ENCODE measurements around the gene TTC9.

Gene TTC9

GRCh38 chr14:70655110-70655826 is 13.6 kb downstream of the TTC9 start:
- no peak overlapping the region for H3K9ac ChIP-seq
- H3K79me2 ChIP-seq (ENCODE audit: insufficient read depth, low read depth) = no peaks in the 10 kb centered on the region
- H4K20me1 ChIP-seq (ENCODE audit: insufficient read depth) = no peaks in the 10 kb centered on the region
- TF ChIP-seq CTCF (conservative IDR thresholded peaks at IDR 0.05; ENCODE audit: low read depth, low read length) = no peak
- no peaks in the 10 kb centered on the region for H3K4me1 ChIP-seq (ENCODE audit: low read depth, poor library complexity, severe bottlenecking)
- no peaks in the 10 kb centered on the region for H3K27me3 ChIP-seq (ENCODE audit: insufficient read depth, low read depth)
- H3K4me2 ChIP-seq = no peak overlapping the region
- H2AFZ ChIP-seq (ENCODE audit: low read depth) = no peak overlapping the region
- no peaks in the 10 kb centered on the region for H3K36me3 ChIP-seq (ENCODE audit: insufficient read depth)
- H3K4me3 ChIP-seq (IDR thresholded peaks at IDR 0.05; ENCODE audit: insufficient read depth, low read depth, low read length) = no peak overlapping the region
- no peak overlapping the region for H3K27ac ChIP-seq

- no peaks in the 10 kb centered on the region for H3K36me3 ChIP-seq (ENCODE audit: insufficient read depth)
- no peak overlapping the region for H3K9ac ChIP-seq
- H3K27ac ChIP-seq = no peak overlapping the region
- no peaks in the 10 kb centered on the region for H3K27me3 ChIP-seq (ENCODE audit: insufficient read depth, low read depth)
- H2AFZ ChIP-seq (ENCODE audit: low read depth) = no peak overlapping the region
- H3K79me2 ChIP-seq (ENCODE audit: insufficient read depth, low read depth) = no peaks in the 10 kb centered on the region
- H4K20me1 ChIP-seq (ENCODE audit: insufficient read depth) = no peaks in the 10 kb centered on the region
- no peak for TF ChIP-seq CTCF (conservative IDR thresholded peaks at IDR 0.05; ENCODE audit: low read depth, low read length)
- H3K4me1 ChIP-seq (ENCODE audit: low read depth, poor library complexity, severe bottlenecking) = no peaks in the 10 kb centered on the region
- no peak overlapping the region for H3K4me2 ChIP-seq
- no peak overlapping the region for H3K4me3 ChIP-seq (IDR thresholded peaks at IDR 0.05; ENCODE audit: insufficient read depth, low read depth, low read length)
These were observed 17.2 kb downstream of the TTC9 start for GRCh38 chr14:70658899-70659298.

- H4K20me1 ChIP-seq (ENCODE audit: insufficient read depth) = no peaks in the 10 kb centered on the region
- H3K27me3 ChIP-seq (ENCODE audit: insufficient read depth, low read depth) = no peaks in the 10 kb centered on the region
- no peaks in the 10 kb centered on the region for H3K36me3 ChIP-seq (ENCODE audit: insufficient read depth)
- no peak overlapping the region for H2AFZ ChIP-seq (ENCODE audit: low read depth)
- H3K4me1 ChIP-seq (ENCODE audit: low read depth, poor library complexity, severe bottlenecking) = peaks cover 16% of the 10 kb centered on the region
- no peaks in the 10 kb centered on the region for H3K79me2 ChIP-seq (ENCODE audit: insufficient read depth, low read depth)
- H3K9ac ChIP-seq = no peak overlapping the region
- H3K4me2 ChIP-seq = no peak overlapping the region
- no peak overlapping the region for H3K27ac ChIP-seq
- no peak for TF ChIP-seq CTCF (conservative IDR thresholded peaks at IDR 0.05; ENCODE audit: low read depth, low read length)
- H3K4me3 ChIP-seq (IDR thresholded peaks at IDR 0.05; ENCODE audit: insufficient read depth, low read depth, low read length) = no peak overlapping the region
These were observed 19.5 kb downstream of the TTC9 start for GRCh38 chr14:70660967-70661893.

DNA sequence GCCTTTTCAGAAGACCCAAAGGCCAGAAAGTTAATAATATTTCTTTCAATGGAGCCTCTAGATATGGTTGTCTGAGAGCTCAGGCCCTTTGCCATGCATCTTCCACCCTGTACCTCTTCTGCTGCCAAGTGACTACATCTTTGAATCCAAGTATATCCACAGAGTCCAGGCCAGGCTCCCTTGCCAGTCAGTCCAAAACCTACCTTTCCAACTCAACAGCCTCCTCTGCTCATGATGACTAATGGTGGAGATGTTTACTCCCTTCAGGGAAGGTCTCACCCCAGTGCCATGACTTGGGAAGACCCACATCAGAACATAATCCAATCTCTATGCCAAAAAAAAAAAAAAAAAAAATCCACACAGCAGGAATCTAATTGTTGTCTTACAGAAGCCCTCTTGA is 20.4 kb downstream of the TTC9 start:
- Histone ChIP-seq H3K27ac (no peak overlapping the region), H3K4me3 (IDR thresholded peaks at IDR 0.05; ENCODE audit: insufficient read depth, low read depth, low read length) (no peak overlapping the region), H3K4me1 (ENCODE audit: low read depth, poor library complexity, severe bottlenecking) (peaks cover 19% of the 10 kb centered on the region), H3K9ac (no peak overlapping the region), H4K20me1 (ENCODE audit: insufficient read depth) (no peaks in the 10 kb centered on the region), H3K4me2 (no peak overlapping the region), H2AFZ (ENCODE audit: low read depth) (no peak overlapping the region), H3K36me3 (ENCODE audit: insufficient read depth) (no peaks in the 10 kb centered on the region), H3K27me3 (ENCODE audit: insufficient read depth, low read depth) (no peaks in the 10 kb centered on the region), H3K79me2 (ENCODE audit: insufficient read depth, low read depth) (no peaks in the 10 kb centered on the region)
- no peak for TF ChIP-seq CTCF (conservative IDR thresholded peaks at IDR 0.05; ENCODE audit: low read depth, low read length)

All from KMS-11 (cell line).